H9 (cell line): ENCODE results near the gene KLRC3. TPM values are rescaled to one million over a fixed set of nuclear protein-coding genes. Genes with fewer than 3 reads are reported as not detected.

Experiments
- DNase-seq: peaks from one replicate; pipeline ENCODE4 v3.0.0-alpha.2; 2017
- H2AFZ ChIP-seq: one replicate; pipeline ENCODE4 v1.6.1; 2013; ENCODE audit warnings: mild to moderate bottlenecking, low read length, control low read depth, moderate library complexity
- H2AK5ac ChIP-seq: 2 replicates; pipeline ENCODE4 v1.6.1; 2013; ENCODE audit warnings: low read length, control low read depth, mixed read lengths; ENCODE audit not compliant: insufficient read length
- H2BK120ac ChIP-seq: one replicate; pipeline ENCODE4 v1.6.1; 2013; ENCODE audit warnings: low read depth, mild to moderate bottlenecking, low read length, control low read depth, inconsistent platforms; ENCODE audit not compliant: poor library complexity, severe bottlenecking
- H2BK12ac ChIP-seq: 2 replicates; pipeline ENCODE4 v1.6.1; 2013; ENCODE audit warnings: low read length, control low read depth, mixed read lengths, low read depth; ENCODE audit not compliant: insufficient read length
- H2BK15ac ChIP-seq: 2 replicates; pipeline ENCODE4 v1.6.1; 2013; ENCODE audit warnings: low read depth, low read length, control low read depth
- H2BK20ac ChIP-seq: one replicate; pipeline ENCODE4 v1.6.1; 2013; ENCODE audit warnings: low read depth, mild to moderate bottlenecking, low read length, control low read depth, inconsistent platforms; ENCODE audit not compliant: poor library complexity, severe bottlenecking
- H2BK5ac ChIP-seq: 2 replicates; pipeline ENCODE4 v1.6.1; 2013; ENCODE audit warnings: low read length, control low read depth, mixed read lengths; ENCODE audit not compliant: insufficient read length
- H3K14ac ChIP-seq: 2 replicates; pipeline ENCODE4 v1.6.1; 2013; ENCODE audit warnings: low read length, control low read depth; ENCODE audit not compliant: insufficient read depth
- H3K18ac ChIP-seq: 2 replicates; pipeline ENCODE4 v1.6.1; 2013; ENCODE audit warnings: low read depth, mild to moderate bottlenecking, mixed read lengths, low read length, control low read depth; ENCODE audit not compliant: insufficient read length
- H3K23ac ChIP-seq: 2 replicates; pipeline ENCODE4 v1.6.1; 2013; ENCODE audit warnings: low read length, control low read depth, mixed read lengths, low read depth; ENCODE audit not compliant: insufficient read length
- H3K23me2 ChIP-seq: 2 replicates; pipeline ENCODE4 v1.6.1; 2013; ENCODE audit warnings: low read depth, mild to moderate bottlenecking, mixed read lengths, low read length, control low read depth; ENCODE audit not compliant: insufficient read length, poor library complexity, severe bottlenecking
- H3K27ac ChIP-seq: 2 replicates; pipeline ENCODE4 v1.5.1; 2013; ENCODE audit warnings: low read length, control low read depth, mixed read lengths, low read depth; ENCODE audit not compliant: insufficient read length
- H3K27me3 ChIP-seq: 2 replicates; pipeline ENCODE4 v1.6.1; 2013; ENCODE audit warnings: low read length, control low read depth, inconsistent platforms; ENCODE audit not compliant: insufficient read depth
- H3K4ac ChIP-seq: 2 replicates; pipeline ENCODE4 v1.6.1; 2013; ENCODE audit warnings: low read depth, mild to moderate bottlenecking, control low read depth, inconsistent platforms, low read length, moderate library complexity
- H3K4me1 ChIP-seq: 2 replicates; pipeline ENCODE4 v1.6.1; 2013; ENCODE audit warnings: low read length, control low read depth, inconsistent platforms; ENCODE audit not compliant: insufficient read depth
- H3K4me2 ChIP-seq: 2 replicates; pipeline ENCODE4 v1.6.1; 2013; ENCODE audit warnings: low read length, control low read depth, mixed read lengths; ENCODE audit not compliant: insufficient read length, insufficient read depth
- H3K56ac ChIP-seq: 2 replicates; pipeline ENCODE4 v1.6.1; 2013; ENCODE audit warnings: low read depth, mild to moderate bottlenecking, mixed read lengths, low read length, control low read depth; ENCODE audit not compliant: insufficient read length
- H3K79me1 ChIP-seq: 2 replicates; pipeline ENCODE4 v1.6.1; 2013; ENCODE audit warnings: low read depth, mild to moderate bottlenecking, moderate library complexity, low read length, control low read depth, inconsistent platforms; ENCODE audit not compliant: insufficient read depth, poor library complexity, severe bottlenecking
- H3K79me2 ChIP-seq: 2 replicates; pipeline ENCODE4 v1.6.1; 2013; ENCODE audit warnings: low read length, control low read depth, inconsistent platforms; ENCODE audit not compliant: insufficient read depth
- H3K9ac ChIP-seq: 2 replicates; pipeline ENCODE4 v1.6.1; 2013; ENCODE audit warnings: low read length, control low read depth, mixed read lengths; ENCODE audit not compliant: insufficient read length; ENCODE audit errors: extremely low read depth
- H3K9me3 ChIP-seq: one replicate; pipeline ENCODE4 v1.6.1; 2013; ENCODE audit warnings: low read depth, low read length, inconsistent platforms; ENCODE audit not compliant: control insufficient read depth
- H3T11ph ChIP-seq: one replicate; pipeline ENCODE4 v1.6.1; 2013; ENCODE audit warnings: mild to moderate bottlenecking, low read length, control low read depth, inconsistent platforms
- H4K20me1 ChIP-seq: one replicate; pipeline ENCODE4 v1.6.1; 2013; ENCODE audit not compliant: control insufficient read depth, insufficient read length, insufficient read depth
- H4K5ac ChIP-seq: 2 replicates; pipeline ENCODE4 v1.6.1; 2013; ENCODE audit warnings: low read depth, mild to moderate bottlenecking, mixed read lengths, low read length, control low read depth; ENCODE audit not compliant: insufficient read length
- H4K8ac ChIP-seq: replicated peaks from 2 replicates; pipeline ENCODE4 v1.6.1; 2013; ENCODE audit warnings: low read length, control low read depth, mixed read lengths, low read depth; ENCODE audit not compliant: insufficient read length
- H4K91ac ChIP-seq: 2 replicates; pipeline ENCODE4 v1.6.1; 2013; ENCODE audit warnings: low read depth, mild to moderate bottlenecking, moderate library complexity, mixed read lengths, low read length, control low read depth; ENCODE audit not compliant: insufficient read length
- H3K27ac Mint-ChIP-seq, 3 experiments: 2 replicates in 2 of 3; 3 replicates in 1 of 3; pipeline ENCODE4 v1.8.0; 2020 to 2021; ENCODE audit warnings: mixed read lengths in 3 of 3, mild to moderate bottlenecking in 1 of 3, moderate library complexity in 1 of 3
- H3K27me3 Mint-ChIP-seq: 2 replicates; pipeline ENCODE4 v1.8.0; 2021; ENCODE audit warnings: low read depth, mild to moderate bottlenecking, moderate library complexity, mixed read lengths
- H3K36me3 Mint-ChIP-seq, 3 experiments: 2 replicates in 2 of 3; 3 replicates in 1 of 3; pipeline ENCODE4 v1.8.0; 2020 to 2021; ENCODE audit warnings: low read depth in 3 of 3, mixed read lengths in 3 of 3; ENCODE audit not compliant: insufficient read depth in 1 of 3
- H3K4me1 Mint-ChIP-seq, 2 experiments: 2 replicates each; pipeline ENCODE4 v1.8.0; 2020; ENCODE audit warnings: mixed read lengths in 2 of 2
- H3K4me3 Mint-ChIP-seq, 2 experiments: 2 replicates in 1 of 2; 3 replicates in 1 of 2; pipeline ENCODE4 v1.8.0; 2020 to 2021; ENCODE audit warnings: mild to moderate bottlenecking in 2 of 2, mixed read lengths in 2 of 2, moderate library complexity in 1 of 2
- H3K9me3 Mint-ChIP-seq, 2 experiments: 2 replicates in 1 of 2; 3 replicates in 1 of 2; pipeline ENCODE4 v1.8.0; 2020; ENCODE audit warnings: mild to moderate bottlenecking in 2 of 2, mixed read lengths in 2 of 2, moderate library complexity in 1 of 2
- CTCF ChIP-seq: fragments of 200-600 bp; sonication (generic); conservative IDR thresholded peaks from 3 replicates; pipeline ENCODE4 v1.8.0; 2021; ENCODE audit warnings: antibody characterized with exemption, mild to moderate bottlenecking
- WGBS: extraction: QIAGEN DNeasy Blood & Tissue Kit; methylation state at CpG from one replicate; pipeline ENCODE4 v1.1.7; 2013; ENCODE audit warnings: missing lambda C conversion rate, low lambda C conversion rate, mixed read lengths; ENCODE audit not compliant: insufficient read length; ENCODE audit errors: extremely low coverage; 5-methylcytosine and 5-hydroxymethylcytosine counted together
- total RNA-seq: library from RNA; stranded (reverse); gene quantifications from 2 replicates; pipeline ENCODE4 v1.2.1, GENCODE V29; 2021

The KLRC3 gene
- total RNA-seq, 1 experiment from 2014 or later = not detected

- Histone ChIP-seq H3K4me1 (no peaks in the 10 kb centered on the region), H3K27ac (no peak overlapping the region), H3K9me3 (no peaks in the 10 kb centered on the region), H3K4me2 (no peak overlapping the region), H3K9ac (no peak overlapping the region), H4K20me1 (no peaks in the 10 kb centered on the region), H3T11ph (no peak overlapping the region), H4K91ac (no peak overlapping the region), H3K4ac (no peak overlapping the region), H2BK20ac (no peak overlapping the region), H3K27me3 (no peaks in the 10 kb centered on the region), H2BK15ac (no peak overlapping the region), H2BK120ac (no peak overlapping the region), H3K23ac (no peak overlapping the region), H4K8ac (no peak overlapping the region), H3K14ac (no peak overlapping the region), H3K18ac (no peak overlapping the region), H2AK5ac (no peak overlapping the region), H2BK5ac (no peak overlapping the region), H3K23me2 (no peaks in the 10 kb centered on the region), H3K79me1 (no peaks in the 10 kb centered on the region), H3K56ac (no peak overlapping the region), H2BK12ac (no peak overlapping the region), H2AFZ (no peak overlapping the region), H4K5ac (no peak overlapping the region), H3K79me2 (no peaks in the 10 kb centered on the region)
- no CpG with 5 or more reads among the region's 4 CpGs for WGBS
- Mint-ChIP-seq H3K27me3 (no peaks in the 10 kb centered on the region), H3K27ac (no peak overlapping the region), H3K9me3 (no peaks in the 10 kb centered on the region; a peak in 1 of 5 replicates), H3K36me3 (no peaks in the 10 kb centered on the region), H3K4me3 (no peak overlapping the region), H3K4me1 (peaks cover 10 to 14% of the 10 kb centered on the region in 2 experiments)
- TF ChIP-seq CTCF = no peak
- DNase-seq = no peak
Measured at GRCh38 chr12:10406725-10407124, 13.7 kb downstream of the KLRC3 start.
